ENCODE measurements around the gene L3MBTL4. TPM values are rescaled to one million over a fixed set of nuclear protein-coding genes. Genes with fewer than 3 reads are reported as not detected.
A peak's percentile ranks its signal among the peaks of the same experiment; 100 is the strongest.

L3MBTL4 gene
- total RNA-seq, 1 experiment from 2014 or later: 1.4 TPM

DNA sequence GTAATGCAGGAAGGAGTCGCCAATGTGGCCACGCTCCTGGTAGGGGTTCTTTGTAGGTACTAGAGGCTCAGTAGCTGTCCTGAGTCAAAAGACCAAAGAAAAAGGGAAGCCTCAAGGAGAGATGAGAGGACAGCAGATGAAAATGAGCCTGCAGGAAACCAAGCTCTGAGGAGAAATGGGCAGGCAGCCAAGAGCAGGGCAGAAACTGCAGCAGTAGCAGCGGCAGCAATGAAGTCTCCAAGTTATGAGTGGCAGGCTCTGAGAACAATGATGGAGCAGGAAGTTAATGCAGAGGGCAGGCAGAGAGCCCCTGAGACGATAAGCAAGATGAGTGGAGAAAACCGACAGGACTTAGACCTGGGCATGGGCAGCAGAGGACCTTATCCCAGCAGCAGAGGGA lies 471.2 kb downstream of the L3MBTL4 start:
- Mint-ChIP-seq H3K27me3 (ENCODE audit: low read depth) (no peaks in the 10 kb centered on the region), H3K4me1 (peaks cover 19% of the 10 kb centered on the region), H3K9me3 (no peaks in the 10 kb centered on the region), H3K4me3 (no peak overlapping the region), H3K36me3 (no peaks in the 10 kb centered on the region), H3K27ac (no peak overlapping the region)
- TF ChIP-seq, protein P1, sequence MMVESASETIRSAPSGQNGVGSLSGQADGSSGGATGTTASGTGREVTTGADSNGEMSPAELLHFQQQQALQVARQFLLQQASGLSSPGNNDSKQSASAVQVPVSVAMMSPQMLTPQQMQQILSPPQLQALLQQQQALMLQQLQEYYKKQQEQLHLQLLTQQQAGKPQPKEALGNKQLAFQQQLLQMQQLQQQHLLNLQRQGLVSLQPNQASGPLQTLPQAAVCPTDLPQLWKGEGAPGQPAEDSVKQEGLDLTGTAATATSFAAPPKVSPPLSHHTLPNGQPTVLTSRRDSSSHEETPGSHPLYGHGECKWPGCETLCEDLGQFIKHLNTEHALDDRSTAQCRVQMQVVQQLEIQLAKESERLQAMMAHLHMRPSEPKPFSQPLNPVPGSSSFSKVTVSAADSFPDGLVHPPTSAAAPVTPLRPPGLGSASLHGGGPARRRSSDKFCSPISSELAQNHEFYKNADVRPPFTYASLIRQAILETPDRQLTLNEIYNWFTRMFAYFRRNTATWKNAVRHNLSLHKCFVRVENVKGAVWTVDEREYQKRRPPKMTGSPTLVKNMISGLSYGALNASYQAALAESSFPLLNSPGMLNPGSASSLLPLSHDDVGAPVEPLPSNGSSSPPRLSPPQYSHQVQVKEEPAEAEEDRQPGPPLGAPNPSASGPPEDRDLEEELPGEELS (CRISPR knock-in tag; IDR thresholded peaks at IDR 0.05): no peak
- TF ChIP-seq, protein P2, sequence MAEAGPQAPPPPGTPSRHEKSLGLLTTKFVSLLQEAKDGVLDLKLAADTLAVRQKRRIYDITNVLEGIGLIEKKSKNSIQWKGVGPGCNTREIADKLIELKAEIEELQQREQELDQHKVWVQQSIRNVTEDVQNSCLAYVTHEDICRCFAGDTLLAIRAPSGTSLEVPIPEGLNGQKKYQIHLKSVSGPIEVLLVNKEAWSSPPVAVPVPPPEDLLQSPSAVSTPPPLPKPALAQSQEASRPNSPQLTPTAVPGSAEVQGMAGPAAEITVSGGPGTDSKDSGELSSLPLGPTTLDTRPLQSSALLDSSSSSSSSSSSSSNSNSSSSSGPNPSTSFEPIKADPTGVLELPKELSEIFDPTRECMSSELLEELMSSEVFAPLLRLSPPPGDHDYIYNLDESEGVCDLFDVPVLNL (CRISPR knock-in tag; IDR thresholded peaks at IDR 0.05; ENCODE audit: borderline replicate concordance, low read depth): no peak
- TF ChIP-seq, protein P3, sequence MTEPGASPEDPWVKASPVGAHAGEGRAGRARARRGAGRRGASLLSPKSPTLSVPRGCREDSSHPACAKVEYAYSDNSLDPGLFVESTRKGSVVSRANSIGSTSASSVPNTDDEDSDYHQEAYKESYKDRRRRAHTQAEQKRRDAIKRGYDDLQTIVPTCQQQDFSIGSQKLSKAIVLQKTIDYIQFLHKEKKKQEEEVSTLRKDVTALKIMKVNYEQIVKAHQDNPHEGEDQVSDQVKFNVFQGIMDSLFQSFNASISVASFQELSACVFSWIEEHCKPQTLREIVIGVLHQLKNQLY (CRISPR knock-in tag; IDR thresholded peaks at IDR 0.05): no peak
- TF ChIP-seq GRHL2 (CRISPR knock-in tag; IDR thresholded peaks at IDR 0.05; ENCODE audit: insufficient replicate concordance, severe bottlenecking) (no peak), MYBL2 (CRISPR knock-in tag; IDR thresholded peaks at IDR 0.05) (no peak), NFATC4 (CRISPR knock-in tag; IDR thresholded peaks at IDR 0.05) (no peak), TEAD1 (CRISPR knock-in tag; IDR thresholded peaks at IDR 0.05) (no peak), ZNF232 (CRISPR knock-in tag; IDR thresholded peaks at IDR 0.05) (no peak), SP1 (CRISPR knock-in tag; conservative IDR thresholded peaks at IDR 0.05) (no peak)
- TF ChIP-seq, protein P4, sequence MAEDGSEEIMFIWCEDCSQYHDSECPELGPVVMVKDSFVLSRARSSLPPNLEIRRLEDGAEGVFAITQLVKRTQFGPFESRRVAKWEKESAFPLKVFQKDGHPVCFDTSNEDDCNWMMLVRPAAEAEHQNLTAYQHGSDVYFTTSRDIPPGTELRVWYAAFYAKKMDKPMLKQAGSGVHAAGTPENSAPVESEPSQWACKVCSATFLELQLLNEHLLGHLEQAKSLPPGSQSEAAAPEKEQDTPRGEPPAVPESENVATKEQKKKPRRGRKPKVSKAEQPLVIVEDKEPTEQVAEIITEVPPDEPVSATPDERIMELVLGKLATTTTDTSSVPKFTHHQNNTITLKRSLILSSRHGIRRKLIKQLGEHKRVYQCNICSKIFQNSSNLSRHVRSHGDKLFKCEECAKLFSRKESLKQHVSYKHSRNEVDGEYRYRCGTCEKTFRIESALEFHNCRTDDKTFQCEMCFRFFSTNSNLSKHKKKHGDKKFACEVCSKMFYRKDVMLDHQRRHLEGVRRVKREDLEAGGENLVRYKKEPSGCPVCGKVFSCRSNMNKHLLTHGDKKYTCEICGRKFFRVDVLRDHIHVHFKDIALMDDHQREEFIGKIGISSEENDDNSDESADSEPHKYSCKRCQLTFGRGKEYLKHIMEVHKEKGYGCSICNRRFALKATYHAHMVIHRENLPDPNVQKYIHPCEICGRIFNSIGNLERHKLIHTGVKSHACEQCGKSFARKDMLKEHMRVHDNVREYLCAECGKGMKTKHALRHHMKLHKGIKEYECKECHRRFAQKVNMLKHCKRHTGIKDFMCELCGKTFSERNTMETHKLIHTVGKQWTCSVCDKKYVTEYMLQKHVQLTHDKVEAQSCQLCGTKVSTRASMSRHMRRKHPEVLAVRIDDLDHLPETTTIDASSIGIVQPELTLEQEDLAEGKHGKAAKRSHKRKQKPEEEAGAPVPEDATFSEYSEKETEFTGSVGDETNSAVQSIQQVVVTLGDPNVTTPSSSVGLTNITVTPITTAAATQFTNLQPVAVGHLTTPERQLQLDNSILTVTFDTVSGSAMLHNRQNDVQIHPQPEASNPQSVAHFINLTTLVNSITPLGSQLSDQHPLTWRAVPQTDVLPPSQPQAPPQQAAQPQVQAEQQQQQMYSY (CRISPR knock-in tag; IDR thresholded peaks at IDR 0.05): no peak
- TF ChIP-seq, protein P5, sequence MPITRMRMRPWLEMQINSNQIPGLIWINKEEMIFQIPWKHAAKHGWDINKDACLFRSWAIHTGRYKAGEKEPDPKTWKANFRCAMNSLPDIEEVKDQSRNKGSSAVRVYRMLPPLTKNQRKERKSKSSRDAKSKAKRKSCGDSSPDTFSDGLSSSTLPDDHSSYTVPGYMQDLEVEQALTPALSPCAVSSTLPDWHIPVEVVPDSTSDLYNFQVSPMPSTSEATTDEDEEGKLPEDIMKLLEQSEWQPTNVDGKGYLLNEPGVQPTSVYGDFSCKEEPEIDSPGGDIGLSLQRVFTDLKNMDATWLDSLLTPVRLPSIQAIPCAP (CRISPR knock-in tag; IDR thresholded peaks at IDR 0.05): no peak
- TF ChIP-seq, protein P6, sequence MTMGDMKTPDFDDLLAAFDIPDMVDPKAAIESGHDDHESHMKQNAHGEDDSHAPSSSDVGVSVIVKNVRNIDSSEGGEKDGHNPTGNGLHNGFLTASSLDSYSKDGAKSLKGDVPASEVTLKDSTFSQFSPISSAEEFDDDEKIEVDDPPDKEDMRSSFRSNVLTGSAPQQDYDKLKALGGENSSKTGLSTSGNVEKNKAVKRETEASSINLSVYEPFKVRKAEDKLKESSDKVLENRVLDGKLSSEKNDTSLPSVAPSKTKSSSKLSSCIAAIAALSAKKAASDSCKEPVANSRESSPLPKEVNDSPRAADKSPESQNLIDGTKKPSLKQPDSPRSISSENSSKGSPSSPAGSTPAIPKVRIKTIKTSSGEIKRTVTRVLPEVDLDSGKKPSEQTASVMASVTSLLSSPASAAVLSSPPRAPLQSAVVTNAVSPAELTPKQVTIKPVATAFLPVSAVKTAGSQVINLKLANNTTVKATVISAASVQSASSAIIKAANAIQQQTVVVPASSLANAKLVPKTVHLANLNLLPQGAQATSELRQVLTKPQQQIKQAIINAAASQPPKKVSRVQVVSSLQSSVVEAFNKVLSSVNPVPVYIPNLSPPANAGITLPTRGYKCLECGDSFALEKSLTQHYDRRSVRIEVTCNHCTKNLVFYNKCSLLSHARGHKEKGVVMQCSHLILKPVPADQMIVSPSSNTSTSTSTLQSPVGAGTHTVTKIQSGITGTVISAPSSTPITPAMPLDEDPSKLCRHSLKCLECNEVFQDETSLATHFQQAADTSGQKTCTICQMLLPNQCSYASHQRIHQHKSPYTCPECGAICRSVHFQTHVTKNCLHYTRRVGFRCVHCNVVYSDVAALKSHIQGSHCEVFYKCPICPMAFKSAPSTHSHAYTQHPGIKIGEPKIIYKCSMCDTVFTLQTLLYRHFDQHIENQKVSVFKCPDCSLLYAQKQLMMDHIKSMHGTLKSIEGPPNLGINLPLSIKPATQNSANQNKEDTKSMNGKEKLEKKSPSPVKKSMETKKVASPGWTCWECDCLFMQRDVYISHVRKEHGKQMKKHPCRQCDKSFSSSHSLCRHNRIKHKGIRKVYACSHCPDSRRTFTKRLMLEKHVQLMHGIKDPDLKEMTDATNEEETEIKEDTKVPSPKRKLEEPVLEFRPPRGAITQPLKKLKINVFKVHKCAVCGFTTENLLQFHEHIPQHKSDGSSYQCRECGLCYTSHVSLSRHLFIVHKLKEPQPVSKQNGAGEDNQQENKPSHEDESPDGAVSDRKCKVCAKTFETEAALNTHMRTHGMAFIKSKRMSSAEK (CRISPR knock-in tag; IDR thresholded peaks at IDR 0.05; ENCODE audit: borderline replicate concordance): no peak
- POLR2A ChIA-PET: no interaction called here
- CTCF ChIA-PET: no interaction called here
- DNase-seq (ENCODE audit: low spot score) (no peak), ATAC-seq (no peak)

DNA sequence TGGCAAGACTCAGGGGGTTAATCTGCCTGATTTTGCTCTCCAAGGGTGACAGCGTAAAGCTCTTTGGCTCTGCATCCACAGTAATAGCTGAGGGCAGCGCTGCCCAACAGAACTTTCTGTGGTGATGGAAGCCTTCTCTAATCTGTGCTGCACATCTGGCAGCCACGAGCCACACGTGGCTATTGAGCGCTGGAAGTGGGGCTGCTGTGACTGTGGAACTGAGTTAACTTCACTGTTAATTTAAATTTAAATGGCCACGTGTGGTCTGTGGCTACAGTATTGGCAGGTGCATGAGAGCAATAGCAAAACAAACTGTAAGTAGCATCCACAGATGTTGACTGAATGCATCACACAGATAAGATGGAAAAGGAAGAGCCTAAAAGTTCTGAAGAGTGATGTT lies 472.1 kb downstream of the L3MBTL4 start:
- Mint-ChIP-seq H3K4me1 (peaks cover 19% of the 10 kb centered on the region), H3K27me3 (ENCODE audit: low read depth) (no peaks in the 10 kb centered on the region), H3K9me3 (no peaks in the 10 kb centered on the region), H3K27ac (peak overlapping the region; percentile 45; the same call in 1 of the 2 replicates), H3K36me3 (no peaks in the 10 kb centered on the region), H3K4me3 (no peak overlapping the region)
- CTCF ChIA-PET: interaction anchor here (1.1 to 1.5 kb wide), 2 partner anchors 51 to 102 kb away, joined by 3 to 4 read pairs; no protein-coding TSS in a partner anchor
- POLR2A ChIA-PET: no interaction called here
- ATAC-seq: no peak
- DNase-seq (ENCODE audit: low spot score): no peak
- TF ChIP-seq, protein P6 (CRISPR knock-in tag; IDR thresholded peaks at IDR 0.05; ENCODE audit: borderline replicate concordance): no peak
- TF ChIP-seq, protein P7, sequence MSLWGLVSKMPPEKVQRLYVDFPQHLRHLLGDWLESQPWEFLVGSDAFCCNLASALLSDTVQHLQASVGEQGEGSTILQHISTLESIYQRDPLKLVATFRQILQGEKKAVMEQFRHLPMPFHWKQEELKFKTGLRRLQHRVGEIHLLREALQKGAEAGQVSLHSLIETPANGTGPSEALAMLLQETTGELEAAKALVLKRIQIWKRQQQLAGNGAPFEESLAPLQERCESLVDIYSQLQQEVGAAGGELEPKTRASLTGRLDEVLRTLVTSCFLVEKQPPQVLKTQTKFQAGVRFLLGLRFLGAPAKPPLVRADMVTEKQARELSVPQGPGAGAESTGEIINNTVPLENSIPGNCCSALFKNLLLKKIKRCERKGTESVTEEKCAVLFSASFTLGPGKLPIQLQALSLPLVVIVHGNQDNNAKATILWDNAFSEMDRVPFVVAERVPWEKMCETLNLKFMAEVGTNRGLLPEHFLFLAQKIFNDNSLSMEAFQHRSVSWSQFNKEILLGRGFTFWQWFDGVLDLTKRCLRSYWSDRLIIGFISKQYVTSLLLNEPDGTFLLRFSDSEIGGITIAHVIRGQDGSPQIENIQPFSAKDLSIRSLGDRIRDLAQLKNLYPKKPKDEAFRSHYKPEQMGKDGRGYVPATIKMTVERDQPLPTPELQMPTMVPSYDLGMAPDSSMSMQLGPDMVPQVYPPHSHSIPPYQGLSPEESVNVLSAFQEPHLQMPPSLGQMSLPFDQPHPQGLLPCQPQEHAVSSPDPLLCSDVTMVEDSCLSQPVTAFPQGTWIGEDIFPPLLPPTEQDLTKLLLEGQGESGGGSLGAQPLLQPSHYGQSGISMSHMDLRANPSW (CRISPR knock-in tag; conservative IDR thresholded peaks at IDR 0.05; ENCODE audit: low read depth): no peak

Measured in WTC11 (cell line).